Stimulated activated CD4-positive, alpha-beta T cell treated with anti-CD3 and anti-CD28 coated beads, Interleukin-2, amount 100 ng/mL, for 24 hours (primary cell): ENCODE measurements around the gene PRAMEF5.
"Not testable (repeated sequence)": the region's sequence is repeated elsewhere in the genome, so short reads cannot be mapped to it uniquely, and the experiment has no call there.

Source experiments
- DNase-seq, 2 donors: peaks; one replicate each; pipeline ENCODE4 v3.0.0-alpha.2; 2020

Gene PRAMEF5

GRCh38 chr1:13253898-13254297, at the start of gene PRAMEF5:
TSS of gene PRAMEF5 (plus strand) at chr1:13254198. CDS start at chr1:13259269, 5,071 bp downstream.
- not testable (repeated sequence) for DNase-seq

DNA sequence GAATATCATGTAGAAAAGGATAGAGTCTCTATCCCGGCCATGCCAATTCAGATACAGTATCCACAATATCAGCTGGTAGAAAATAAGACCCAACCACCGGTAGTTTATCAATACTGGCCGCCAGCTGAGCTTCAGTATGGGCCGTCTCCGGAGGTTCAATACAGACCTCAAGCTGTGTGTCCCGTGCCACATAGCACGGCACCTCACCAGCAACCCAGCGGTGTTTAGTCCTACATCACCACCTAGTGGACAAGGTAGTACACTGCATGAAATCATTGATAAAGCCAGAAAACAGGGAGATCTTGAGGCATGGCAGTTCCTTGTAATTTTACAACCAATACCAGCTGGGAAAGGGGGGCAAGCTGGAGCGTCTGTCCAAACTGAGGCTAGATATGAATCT, 45.3 kb upstream of the PRAMEF5 start:
- not testable (repeated sequence) for DNase-seq

- DNase-seq: not testable (repeated sequence)
Observed at GRCh38 chr1:13216619-13217018, 37.4 kb upstream of the PRAMEF5 start.

DNA sequence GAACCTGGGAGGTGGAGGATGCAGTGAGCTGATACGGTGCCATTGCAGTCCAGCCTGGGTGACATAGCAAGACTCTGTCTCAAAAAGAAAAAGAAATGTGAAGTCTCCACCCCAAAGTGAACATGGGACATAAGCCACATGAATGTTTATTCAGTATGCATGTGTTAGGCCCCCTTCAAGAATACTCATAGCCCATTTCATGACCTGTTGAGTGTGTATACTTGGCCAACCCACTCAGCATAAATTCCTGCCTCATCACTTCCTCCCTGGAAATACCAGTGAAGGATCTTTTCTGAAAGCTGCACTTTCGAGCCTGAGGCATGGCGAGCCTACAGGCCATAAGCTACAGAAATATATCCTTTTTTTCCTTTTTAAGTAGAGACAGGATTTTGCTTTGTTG, 34.8 kb upstream of the PRAMEF5 start:
- DNase-seq: not testable (repeated sequence)

DNA sequence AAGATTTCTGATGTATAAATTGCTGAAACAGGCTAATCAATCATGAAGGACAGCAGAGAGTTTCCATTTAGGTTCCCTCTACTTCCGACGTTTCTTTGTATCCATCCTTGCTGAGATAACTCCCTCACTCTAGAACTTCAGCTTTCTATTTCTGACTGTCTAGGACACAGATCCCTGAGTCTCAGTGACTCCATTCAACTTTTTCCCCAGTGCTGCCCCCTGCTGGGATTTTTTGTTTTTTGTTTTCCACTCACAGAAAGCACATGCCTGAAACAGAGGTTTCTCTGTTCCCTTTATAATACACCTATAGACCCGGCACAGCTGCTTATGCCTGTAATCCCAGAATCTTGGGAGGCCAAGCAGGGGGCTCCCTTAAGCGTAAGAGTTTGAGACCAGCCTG, 31.2 kb upstream of the PRAMEF5 start:
- DNase-seq: not testable (repeated sequence)

- no peak for DNase-seq
Observed at GRCh38 chr1:13224480-13225060, 29.4 kb upstream of the PRAMEF5 start.

DNA sequence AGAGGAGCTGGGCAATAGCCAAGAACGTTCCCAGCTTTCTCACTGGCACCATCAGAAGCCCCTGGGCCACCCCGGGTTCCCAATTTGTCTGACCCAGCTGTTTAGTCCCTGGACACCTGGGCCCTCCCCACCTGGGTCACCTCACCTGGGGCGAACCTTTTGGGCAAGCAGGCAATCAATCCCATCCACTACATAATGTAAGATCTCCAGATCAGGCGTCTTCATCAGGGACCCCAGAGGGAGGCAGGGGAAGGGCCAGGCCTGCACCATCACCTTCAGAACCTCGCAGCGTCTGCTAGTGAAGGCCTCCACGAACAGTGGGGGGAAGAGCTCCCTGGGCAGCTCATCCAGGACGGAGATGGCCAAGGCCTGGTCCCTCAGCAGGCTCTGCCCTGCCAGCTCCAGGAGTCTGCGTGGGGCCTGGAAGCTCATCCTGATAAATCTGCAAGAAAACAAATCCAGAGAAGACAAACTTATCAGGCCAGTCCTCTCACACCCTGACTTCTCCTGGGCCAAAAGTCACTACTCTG, 28.3 kb upstream of the PRAMEF5 start, which contains the start of gene PRAMEF18:
Gene PRAMEF18, minus strand, starts transcription at position 480 of the 530 bp plus-strand sequence. Its CDS starts 48 bp downstream, at position 432.
- DNase-seq: not testable (repeated sequence)

- not testable (repeated sequence) for DNase-seq
Observed at GRCh38 chr1:13227271-13228055, 26.5 kb upstream of the PRAMEF5 start.

- peak; percentile 50 to 69 for DNase-seq
Observed at GRCh38 chr1:13228343-13228781, 25.6 kb upstream of the PRAMEF5 start.

- not testable (repeated sequence) for DNase-seq
Observed at GRCh38 chr1:13230096-13230495, 23.9 kb upstream of the PRAMEF5 start.

DNA sequence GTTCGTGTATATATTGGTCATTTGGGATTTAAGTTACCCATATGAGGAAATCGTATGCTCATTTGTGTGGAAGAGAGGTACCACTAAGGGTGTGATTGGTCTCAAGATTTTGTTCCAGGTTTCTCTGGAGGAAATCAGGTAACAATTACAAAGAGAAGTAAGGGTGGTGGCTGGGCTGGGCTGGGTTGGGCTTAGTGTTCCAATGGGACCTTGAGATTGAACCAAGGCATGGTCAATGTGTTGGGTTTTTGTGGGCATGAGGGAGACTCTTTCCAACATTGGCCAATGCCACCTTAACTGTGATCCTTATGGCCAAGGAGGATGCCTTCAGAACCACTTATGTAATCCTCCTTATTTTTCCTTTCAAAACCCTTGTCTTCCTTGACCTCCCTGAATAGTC, 23.4 kb upstream of the PRAMEF5 start:
- DNase-seq: not testable (repeated sequence)

DNA sequence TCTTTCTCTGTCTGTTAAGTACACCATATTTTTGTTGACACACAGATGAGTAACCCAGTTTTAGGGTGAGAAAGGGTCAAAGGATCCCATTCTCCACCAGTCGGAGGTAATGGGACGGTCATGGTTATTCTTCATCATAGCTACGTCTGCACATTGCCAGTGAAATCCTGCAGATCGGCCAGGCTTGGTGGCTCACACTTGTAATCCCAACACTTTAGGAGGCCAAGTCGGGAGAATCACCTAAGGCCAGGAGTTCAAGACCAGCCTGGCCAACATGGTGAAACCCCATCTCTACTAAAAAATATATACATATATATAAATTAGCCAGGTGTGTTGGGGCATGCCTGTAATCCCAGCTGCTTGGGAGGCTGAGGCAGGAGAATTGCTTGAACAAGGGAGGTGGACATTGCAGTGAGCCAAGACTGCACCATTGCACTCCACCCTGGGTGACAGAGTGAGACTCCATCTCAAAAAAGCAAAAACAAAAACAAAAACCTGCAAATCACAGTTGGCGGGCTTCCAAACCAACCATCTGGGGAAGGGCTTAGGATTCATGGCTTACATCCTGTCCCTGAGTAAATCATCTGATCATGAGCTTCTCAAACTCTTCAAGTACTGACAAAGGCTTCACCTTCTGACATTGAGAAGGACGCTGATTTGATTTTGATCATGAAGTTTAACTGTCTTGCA, 22.8 kb upstream of the PRAMEF5 start:
- not testable (repeated sequence) for DNase-seq

DNA sequence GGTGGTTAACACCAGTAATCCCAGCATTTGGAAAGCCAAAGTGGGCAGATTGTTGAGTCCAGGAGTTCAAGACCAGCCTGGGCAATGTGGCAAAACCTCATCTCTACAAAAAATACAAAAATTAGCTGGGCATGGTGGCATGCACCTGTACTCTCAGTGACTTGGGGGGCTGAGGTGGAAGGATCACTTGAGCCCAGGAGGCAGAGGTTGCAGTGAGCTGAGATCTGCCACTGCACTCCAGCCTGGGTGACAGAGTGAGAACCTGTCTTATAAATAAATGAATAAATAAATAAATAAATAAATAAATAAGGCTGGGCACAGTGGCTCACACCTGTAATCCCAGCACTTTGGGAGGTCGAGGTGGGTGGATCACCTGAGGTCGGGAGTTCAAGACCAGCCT, 21.9 kb upstream of the PRAMEF5 start:
- DNase-seq: not testable (repeated sequence)

DNA sequence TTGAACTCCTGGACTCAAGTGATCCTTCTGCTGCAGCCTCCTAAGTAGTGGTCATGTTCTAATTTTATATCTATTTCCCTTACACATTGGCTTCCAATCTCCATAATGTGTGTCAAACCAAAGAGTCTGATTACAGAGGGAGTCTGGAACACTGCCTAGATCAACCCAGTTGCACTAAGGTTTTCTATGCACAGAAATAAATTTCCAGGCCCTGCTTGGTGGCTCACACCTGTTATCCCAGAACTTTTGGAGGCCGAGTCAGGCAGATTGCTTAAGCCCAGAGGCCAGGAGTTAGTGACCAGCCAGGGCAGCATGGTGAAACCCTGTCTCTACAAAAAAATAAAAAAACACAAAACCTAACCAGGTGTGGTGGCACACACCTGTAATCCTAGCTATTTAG, 19.9 kb upstream of the PRAMEF5 start:
- not testable (repeated sequence) for DNase-seq

DNA sequence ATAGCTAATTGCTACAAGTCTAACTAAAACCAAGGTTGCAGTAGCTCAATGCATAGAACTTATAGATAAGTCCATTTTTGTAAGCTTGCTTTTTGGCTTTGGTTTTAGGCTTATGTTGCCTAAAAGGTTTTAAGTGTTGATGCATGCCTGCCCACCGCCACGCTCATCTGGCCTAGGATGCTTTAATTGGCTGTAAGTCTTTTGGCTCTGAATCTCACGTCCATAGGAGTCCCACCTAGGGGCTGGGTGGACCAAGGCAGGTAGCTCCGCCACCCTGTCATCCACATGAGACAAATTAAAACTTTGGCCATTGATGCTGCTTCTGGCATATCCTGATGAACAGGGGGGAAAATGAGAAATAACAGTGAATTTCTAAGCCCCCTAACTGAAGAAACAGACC, 16.4 kb upstream of the PRAMEF5 start:
- not testable (repeated sequence) for DNase-seq

- not testable (repeated sequence) for DNase-seq
Observed at GRCh38 chr1:13239633-13240032, 14.4 kb upstream of the PRAMEF5 start.

- not testable (repeated sequence) for DNase-seq
Observed at GRCh38 chr1:13243536-13244263, 10.3 kb upstream of the PRAMEF5 start.

GRCh38 chr1:13245841-13246553, 8.0 kb upstream of the PRAMEF5 start:
- DNase-seq: not testable (repeated sequence)

- not testable (repeated sequence) for DNase-seq
Observed at GRCh38 chr1:13246554-13246871, 7.5 kb upstream of the PRAMEF5 start.

DNA sequence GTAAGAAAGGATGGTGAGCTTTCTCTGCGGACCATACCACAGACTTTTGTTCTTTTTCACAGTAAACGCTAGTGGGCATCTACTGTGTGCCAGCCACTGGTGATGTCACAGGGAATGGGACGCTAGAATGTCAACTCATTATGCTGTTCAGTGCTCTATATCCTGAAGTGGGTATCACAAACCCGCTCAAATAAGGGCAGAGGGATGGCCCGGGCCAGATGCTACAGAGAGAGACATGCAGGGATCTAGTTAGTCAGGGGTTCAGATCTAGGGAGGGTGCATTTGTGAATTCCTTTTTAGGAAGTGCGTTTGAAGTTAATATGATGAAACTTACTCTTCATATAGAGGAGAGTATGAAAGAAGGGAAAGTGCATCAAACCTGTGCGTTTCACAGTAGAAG, 6.9 kb upstream of the PRAMEF5 start:
- DNase-seq: not testable (repeated sequence)

GRCh38 chr1:13265124-13265523, 11.1 kb downstream of the PRAMEF5 start:
- not testable (repeated sequence) for DNase-seq

GRCh38 chr1:13277016-13277415, 23.0 kb downstream of the PRAMEF5 start:
- not testable (repeated sequence) for DNase-seq
